PC-9 (cell line): ENCODE results near the gene YEATS2.

Source experiments
- EZH2 ChIP-seq: fragments of 200-600 bp; sonication (generic); IDR thresholded peaks from 2 replicates; pipeline ENCODE4 v1.8.0; 2017; ENCODE audit warnings: antibody characterized with exemption, low read depth
- TF ChIP-seq, protein P1 (sequence below): fragments of 200-600 bp; sonication (generic); conservative IDR thresholded peaks from 2 replicates; pipeline ENCODE4 v1.6.1; 2017; ENCODE audit warnings: mixed run types, antibody characterized with exemption, mild to moderate bottlenecking, moderate library complexity

GRCh38 chr3:183662099-183662498 is 35.5 kb upstream of the YEATS2 start:
- TF ChIP-seq EZH2: no peak
- TF ChIP-seq, protein P1, sequence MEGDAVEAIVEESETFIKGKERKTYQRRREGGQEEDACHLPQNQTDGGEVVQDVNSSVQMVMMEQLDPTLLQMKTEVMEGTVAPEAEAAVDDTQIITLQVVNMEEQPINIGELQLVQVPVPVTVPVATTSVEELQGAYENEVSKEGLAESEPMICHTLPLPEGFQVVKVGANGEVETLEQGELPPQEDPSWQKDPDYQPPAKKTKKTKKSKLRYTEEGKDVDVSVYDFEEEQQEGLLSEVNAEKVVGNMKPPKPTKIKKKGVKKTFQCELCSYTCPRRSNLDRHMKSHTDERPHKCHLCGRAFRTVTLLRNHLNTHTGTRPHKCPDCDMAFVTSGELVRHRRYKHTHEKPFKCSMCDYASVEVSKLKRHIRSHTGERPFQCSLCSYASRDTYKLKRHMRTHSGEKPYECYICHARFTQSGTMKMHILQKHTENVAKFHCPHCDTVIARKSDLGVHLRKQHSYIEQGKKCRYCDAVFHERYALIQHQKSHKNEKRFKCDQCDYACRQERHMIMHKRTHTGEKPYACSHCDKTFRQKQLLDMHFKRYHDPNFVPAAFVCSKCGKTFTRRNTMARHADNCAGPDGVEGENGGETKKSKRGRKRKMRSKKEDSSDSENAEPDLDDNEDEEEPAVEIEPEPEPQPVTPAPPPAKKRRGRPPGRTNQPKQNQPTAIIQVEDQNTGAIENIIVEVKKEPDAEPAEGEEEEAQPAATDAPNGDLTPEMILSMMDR: no peak
